ENCODE data around the gene CTIF.

DNA sequence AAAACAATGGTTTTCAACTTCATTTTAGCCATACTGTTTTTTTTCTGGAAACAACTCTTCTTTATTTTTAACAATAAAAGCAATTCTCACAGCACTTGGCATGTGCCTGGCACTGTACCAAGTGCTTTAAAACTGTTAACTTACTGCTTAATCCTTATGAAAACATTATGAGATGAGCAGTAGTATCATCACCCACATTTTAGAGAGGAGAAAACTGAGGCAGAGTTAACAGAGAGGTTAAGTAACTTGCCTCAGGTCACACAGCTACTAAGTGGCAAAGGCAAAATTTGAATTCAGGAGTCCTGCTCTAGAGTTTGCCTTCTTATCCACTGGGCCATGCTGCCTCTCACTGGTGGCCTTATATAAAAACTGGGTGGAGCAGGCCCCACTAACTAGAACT is 23.2 kb downstream of the CTIF start:
- TF ChIP-seq EZH2phosphoT487 (IDR thresholded peaks at IDR 0.05; ENCODE audit: low read length), result no peak
- TF ChIP-seq, protein P1, sequence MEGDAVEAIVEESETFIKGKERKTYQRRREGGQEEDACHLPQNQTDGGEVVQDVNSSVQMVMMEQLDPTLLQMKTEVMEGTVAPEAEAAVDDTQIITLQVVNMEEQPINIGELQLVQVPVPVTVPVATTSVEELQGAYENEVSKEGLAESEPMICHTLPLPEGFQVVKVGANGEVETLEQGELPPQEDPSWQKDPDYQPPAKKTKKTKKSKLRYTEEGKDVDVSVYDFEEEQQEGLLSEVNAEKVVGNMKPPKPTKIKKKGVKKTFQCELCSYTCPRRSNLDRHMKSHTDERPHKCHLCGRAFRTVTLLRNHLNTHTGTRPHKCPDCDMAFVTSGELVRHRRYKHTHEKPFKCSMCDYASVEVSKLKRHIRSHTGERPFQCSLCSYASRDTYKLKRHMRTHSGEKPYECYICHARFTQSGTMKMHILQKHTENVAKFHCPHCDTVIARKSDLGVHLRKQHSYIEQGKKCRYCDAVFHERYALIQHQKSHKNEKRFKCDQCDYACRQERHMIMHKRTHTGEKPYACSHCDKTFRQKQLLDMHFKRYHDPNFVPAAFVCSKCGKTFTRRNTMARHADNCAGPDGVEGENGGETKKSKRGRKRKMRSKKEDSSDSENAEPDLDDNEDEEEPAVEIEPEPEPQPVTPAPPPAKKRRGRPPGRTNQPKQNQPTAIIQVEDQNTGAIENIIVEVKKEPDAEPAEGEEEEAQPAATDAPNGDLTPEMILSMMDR (IDR thresholded peaks at IDR 0.05; ENCODE audit: low read length), result no peak

All from MM.1S (cell line).